ENCODE data around the gene RABIF. TPM values are rescaled to one million over a fixed set of nuclear protein-coding genes. Genes with fewer than 3 reads are reported as not detected.

RABIF gene
- total and polyA plus RNA-seq, 9 donors = 2.7 to 11.7 (median 3.9) TPM

- intact Hi-C loops (cut with DNase I) = no loop called here
- 43 to 61% (median 57%) methylated on average over 2 of the region's 2 CpGs for WGBS, 3 donors
- no peaks in the 10 kb centered on the region for H3K27me3 ChIP-seq
- TF ChIP-seq EP300 (IDR thresholded peaks at IDR 0.05) = no peak
- TF ChIP-seq, protein P1, sequence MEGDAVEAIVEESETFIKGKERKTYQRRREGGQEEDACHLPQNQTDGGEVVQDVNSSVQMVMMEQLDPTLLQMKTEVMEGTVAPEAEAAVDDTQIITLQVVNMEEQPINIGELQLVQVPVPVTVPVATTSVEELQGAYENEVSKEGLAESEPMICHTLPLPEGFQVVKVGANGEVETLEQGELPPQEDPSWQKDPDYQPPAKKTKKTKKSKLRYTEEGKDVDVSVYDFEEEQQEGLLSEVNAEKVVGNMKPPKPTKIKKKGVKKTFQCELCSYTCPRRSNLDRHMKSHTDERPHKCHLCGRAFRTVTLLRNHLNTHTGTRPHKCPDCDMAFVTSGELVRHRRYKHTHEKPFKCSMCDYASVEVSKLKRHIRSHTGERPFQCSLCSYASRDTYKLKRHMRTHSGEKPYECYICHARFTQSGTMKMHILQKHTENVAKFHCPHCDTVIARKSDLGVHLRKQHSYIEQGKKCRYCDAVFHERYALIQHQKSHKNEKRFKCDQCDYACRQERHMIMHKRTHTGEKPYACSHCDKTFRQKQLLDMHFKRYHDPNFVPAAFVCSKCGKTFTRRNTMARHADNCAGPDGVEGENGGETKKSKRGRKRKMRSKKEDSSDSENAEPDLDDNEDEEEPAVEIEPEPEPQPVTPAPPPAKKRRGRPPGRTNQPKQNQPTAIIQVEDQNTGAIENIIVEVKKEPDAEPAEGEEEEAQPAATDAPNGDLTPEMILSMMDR (IDR thresholded peaks at IDR 0.05) = no peak
- TF ChIP-seq POLR2A (IDR thresholded peaks at IDR 0.05) = no peak
- no peak for DNase-seq
- H3K9me3 ChIP-seq = no peaks in the 10 kb centered on the region
- no peaks in the 10 kb centered on the region for H3K36me3 ChIP-seq
- no peak overlapping the region for H3K4me3 ChIP-seq
- H3K27ac ChIP-seq = no peak overlapping the region
- H3K4me1 ChIP-seq (ENCODE audit: insufficient read depth) = no peaks in the 10 kb centered on the region
Measured at GRCh38 chr1:202848191-202848542, 40.8 kb downstream of the RABIF start.

GRCh38 chr1:202844935-202845334 is 44.0 kb downstream of the RABIF start:
- Histone ChIP-seq H3K9me3 (no peaks in the 10 kb centered on the region), H3K36me3 (no peaks in the 10 kb centered on the region), H3K4me1 (ENCODE audit: insufficient read depth) (no peaks in the 10 kb centered on the region), H3K4me3 (no peak overlapping the region), H3K27me3 (no peaks in the 10 kb centered on the region), H3K27ac (no peak overlapping the region)
- intact Hi-C loops (cut with DNase I) = no loop called here
- DNase-seq = no peak
- no peak for TF ChIP-seq POLR2A (IDR thresholded peaks at IDR 0.05)
- 29 to 46% (median 32%) methylated on average over 6 of the region's 6 CpGs for WGBS, 3 donors

DNA sequence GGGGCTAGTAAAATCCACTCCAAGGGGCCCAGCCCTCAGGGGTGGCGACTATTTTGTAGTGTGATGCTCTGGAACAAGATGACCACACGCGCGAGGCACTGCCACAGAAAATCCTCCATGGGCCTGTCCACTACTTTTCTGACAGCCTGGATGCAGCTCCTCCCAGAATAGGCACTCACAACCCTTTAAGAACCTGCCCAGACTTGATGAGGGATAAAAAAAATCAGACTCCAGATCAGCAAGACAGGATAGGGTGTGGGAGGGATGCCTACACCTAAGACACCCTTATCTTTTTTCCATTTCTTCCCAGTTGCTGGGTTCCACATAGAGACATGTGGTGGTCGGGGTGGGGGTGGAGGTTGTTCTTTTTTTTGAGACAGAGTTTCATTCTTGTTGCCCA is 44.7 kb downstream of the RABIF start:
- Histone ChIP-seq H3K27ac (no peak overlapping the region), H3K36me3 (no peaks in the 10 kb centered on the region), H3K9me3 (no peaks in the 10 kb centered on the region), H3K4me1 (ENCODE audit: insufficient read depth) (no peaks in the 10 kb centered on the region), H3K27me3 (no peaks in the 10 kb centered on the region), H3K4me3 (no peak overlapping the region)
- no peak for DNase-seq
- TF ChIP-seq POLR2A (IDR thresholded peaks at IDR 0.05) (no peak), EP300 (IDR thresholded peaks at IDR 0.05) (no peak)
- TF ChIP-seq, protein P1 (IDR thresholded peaks at IDR 0.05) = no peak
- WGBS, 3 donors = 80 to 96% (median 89%) methylated on average over 5 of the region's 5 CpGs
- intact Hi-C loops (cut with DNase I) = no loop called here

DNA sequence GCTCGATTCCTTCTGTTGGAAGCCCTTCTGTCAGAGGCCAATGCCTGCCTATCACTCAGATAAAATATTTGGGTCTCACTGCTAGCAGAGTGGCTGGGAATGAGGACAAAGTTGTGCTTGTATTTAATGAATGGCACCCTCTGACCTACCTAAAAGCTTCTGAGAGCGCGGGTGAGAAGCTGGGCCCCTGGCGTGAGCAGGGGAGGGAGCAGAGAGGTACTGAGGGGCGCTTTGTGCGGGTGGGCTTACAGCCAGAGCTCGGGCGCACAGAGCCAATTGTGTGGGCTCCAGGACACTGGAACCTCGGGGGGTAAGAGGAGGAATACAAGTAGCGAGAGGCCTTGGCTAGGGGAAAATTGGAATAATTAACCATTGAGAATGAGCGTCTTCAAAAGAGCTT is 45.9 kb downstream of the RABIF start:
- Histone ChIP-seq H3K4me1 (ENCODE audit: insufficient read depth) (no peaks in the 10 kb centered on the region), H3K27me3 (no peaks in the 10 kb centered on the region), H3K27ac (no peak overlapping the region), H3K9me3 (no peaks in the 10 kb centered on the region), H3K36me3 (no peaks in the 10 kb centered on the region), H3K4me3 (no peak overlapping the region)
- TF ChIP-seq, protein P1 (IDR thresholded peaks at IDR 0.05) = no peak
- intact Hi-C loops (cut with DNase I) = no loop called here
- 72 to 78% (median 76%) methylated on average over 11 of the region's 11 CpGs for WGBS, 3 donors
- no peak for DNase-seq

DNA sequence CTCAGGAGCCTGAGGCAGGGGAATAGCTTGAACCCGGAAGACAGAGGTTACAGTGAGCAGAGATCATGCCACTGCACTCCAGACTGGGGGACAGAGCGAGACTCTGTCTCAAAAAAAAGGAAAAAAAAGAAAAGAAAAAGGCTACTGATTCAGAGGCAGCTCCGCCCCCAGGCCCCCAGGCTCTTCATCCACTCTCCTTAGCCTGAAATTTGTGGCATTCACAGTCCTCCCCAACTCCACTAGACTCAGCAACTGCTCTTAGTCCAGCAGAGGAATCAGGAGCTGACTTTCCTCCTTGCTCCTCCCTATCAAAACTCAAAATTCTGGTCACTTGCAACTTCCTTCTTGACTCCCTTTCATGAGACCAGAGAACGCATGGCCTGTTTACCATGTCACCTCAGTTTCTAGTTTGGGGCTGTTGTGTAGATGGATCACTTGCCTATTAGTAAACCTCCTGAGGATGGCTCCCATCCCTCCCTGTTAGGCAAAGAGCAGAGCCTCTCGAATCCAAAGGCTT is 51.1 kb downstream of the RABIF start:
- no peak overlapping the region for H3K4me3 ChIP-seq
- DNase-seq = no peak
- no peak overlapping the region for H3K27ac ChIP-seq
- no peak for TF ChIP-seq POLR2A (IDR thresholded peaks at IDR 0.05)
- TF ChIP-seq, protein P1 (IDR thresholded peaks at IDR 0.05) = no peak
- TF ChIP-seq EP300 (IDR thresholded peaks at IDR 0.05) = no peak
- no peaks in the 10 kb centered on the region for H3K27me3 ChIP-seq
- H3K4me1 ChIP-seq (ENCODE audit: insufficient read depth) = no peaks in the 10 kb centered on the region
- H3K36me3 ChIP-seq = no peaks in the 10 kb centered on the region
- no peaks in the 10 kb centered on the region for H3K9me3 ChIP-seq
- 83 to 92% (median 89%) methylated on average over 5 of the region's 5 CpGs for WGBS, 3 donors
- intact Hi-C loops (cut with DNase I) = no loop called here
